CD8-positive, alpha-beta memory T cell (primary cell): Measurements from ENCODE around the gene RAB33B. TPM values are rescaled to one million over a fixed set of nuclear protein-coding genes. Genes with fewer than 3 reads are reported as not detected.

Experiments
- CTCF ChIA-PET: fragments of 350-600 bp; sonication (Branson Sonifier 250); formaldehyde crosslinking; loops from one replicate; lab custom pipeline; 2021; ENCODE audit warnings: antibody characterized with exemption; lab: Charles Lee
- POLR2A ChIA-PET: fragments of 350-600 bp; sonication (Branson Sonifier 250); formaldehyde crosslinking; loops from one replicate; lab custom pipeline; 2021; ENCODE audit warnings: antibody characterized with exemption; lab: Charles Lee
- DNase-seq, 5 donors: peaks; one replicate each; pipeline versions ENCODE4 v3.0.0 to v3.0.0-alpha.2; 2020 to 2022; ENCODE audit warnings: mixed read lengths in 1 of 5
- H3K27ac ChIP-seq: one replicate; pipeline ENCODE4 v1.7.0; 2013; ENCODE audit warnings: low read depth, mild to moderate bottlenecking, low read length, moderate library complexity
- H3K27me3 ChIP-seq: 2 replicates; pipeline ENCODE4 v1.7.0; 2013; ENCODE audit warnings: low read length, mild to moderate bottlenecking; ENCODE audit not compliant: insufficient read depth, poor library complexity, severe bottlenecking
- H3K36me3 ChIP-seq: 2 replicates; pipeline ENCODE4 v1.7.0; 2013; ENCODE audit warnings: mild to moderate bottlenecking, low read length, moderate library complexity; ENCODE audit not compliant: insufficient read depth
- H3K4me1 ChIP-seq: 2 replicates; pipeline ENCODE4 v1.7.0; 2013; ENCODE audit warnings: mild to moderate bottlenecking, low read length, moderate library complexity; ENCODE audit not compliant: insufficient read depth
- H3K4me3 ChIP-seq: 2 replicates; pipeline ENCODE4 v1.7.0; 2013; ENCODE audit warnings: mild to moderate bottlenecking, low read length
- H3K9me3 ChIP-seq: 2 replicates; pipeline ENCODE4 v1.7.0; 2013; ENCODE audit warnings: mild to moderate bottlenecking, low read length
- H3K27ac Mint-ChIP-seq, 8 donors: one replicate each; pipeline ENCODE4 v1.8.0; 2020 to 2021; ENCODE audit warnings: mixed read lengths in 8 of 8, mild to moderate bottlenecking in 6 of 8, inconsistent platforms in 3 of 8, moderate library complexity in 3 of 8
- H3K27me3 Mint-ChIP-seq, 2 donors: one replicate each; pipeline ENCODE4 v1.8.0; 2020 to 2021; ENCODE audit warnings: mixed read lengths in 2 of 2, mild to moderate bottlenecking in 1 of 2, moderate library complexity in 1 of 2
- H3K36me3 Mint-ChIP-seq, 3 donors: one replicate each; pipeline ENCODE4 v1.8.0; 2020 to 2021; ENCODE audit warnings: mixed read lengths in 3 of 3, inconsistent platforms in 1 of 3, mild to moderate bottlenecking in 1 of 3
- H3K4me1 Mint-ChIP-seq, 3 donors: one replicate each; pipeline ENCODE4 v1.8.0; 2020 to 2021; ENCODE audit warnings: mixed read lengths in 3 of 3, inconsistent platforms in 1 of 3, mild to moderate bottlenecking in 1 of 3
- H3K4me3 Mint-ChIP-seq, 7 donors: one replicate each; pipeline ENCODE4 v1.8.0; 2020 to 2021; ENCODE audit warnings: mixed read lengths in 7 of 7, mild to moderate bottlenecking in 6 of 7, moderate library complexity in 4 of 7, inconsistent platforms in 2 of 7
- H3K9me3 Mint-ChIP-seq, 5 donors: one replicate each; pipeline ENCODE4 v1.8.0; 2020 to 2022; ENCODE audit warnings: mixed read lengths in 5 of 5, mild to moderate bottlenecking in 3 of 5, moderate library complexity in 2 of 5, inconsistent platforms in 1 of 5
- polyA plus RNA-seq: library from polyadenylated mRNA; unstranded; fragments of 300-500 nt; fragmentation: Illumina TruSeq; gene quantifications from one replicate; pipeline ENCODE4 v1.2.3, GENCODE V29; 2021
- total RNA-seq, 2 experiments: library from RNA; stranded (reverse); gene quantifications; one replicate each; pipeline ENCODE4 v1.2.3, GENCODE V29; 2021

RAB33B gene
- total and polyA plus RNA-seq, 3 experiments from 2014 or later, result 5.6 to 8.4 (median 6.2) TPM

DNA sequence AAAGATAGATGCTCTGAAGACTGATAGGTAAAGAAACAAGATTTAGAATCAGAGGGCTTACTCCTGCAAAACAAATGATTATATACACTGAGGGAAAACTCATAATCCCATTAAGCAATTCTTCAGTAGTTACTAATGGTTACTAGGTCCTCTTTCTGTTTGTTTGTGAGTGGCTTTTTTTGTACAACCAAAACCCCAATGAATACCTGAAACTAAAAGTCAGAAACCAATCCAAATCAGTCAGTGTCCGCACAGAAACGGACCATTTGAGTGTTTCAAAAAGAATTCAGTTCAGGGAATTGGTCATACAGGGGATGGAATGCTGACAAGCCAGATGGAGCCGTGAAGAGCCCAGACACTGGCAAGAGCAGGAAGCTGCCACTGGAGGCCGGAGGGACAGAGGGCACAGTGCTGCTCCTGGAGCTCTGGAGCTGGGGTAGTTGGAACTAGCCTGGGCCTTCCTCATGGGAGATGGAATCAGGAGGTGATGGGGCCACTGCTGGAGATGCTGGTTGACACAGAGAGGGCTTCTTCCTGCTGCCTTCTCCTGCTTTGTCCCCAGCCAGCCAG, 70.2 kb downstream of the RAB33B start:
- no peaks in the 10 kb centered on the region for H3K27me3 ChIP-seq
- Mint-ChIP-seq H3K36me3 (peaks cover 3 to 55% (median 4%) of the 10 kb centered on the region in 3 donors), H3K27ac (peak overlapping the region in 4 of 8 donors; percentile 20 to 79 (median 56)), H3K4me3 (peak overlapping the region in 2 of 7 donors; percentile 13 to 17), H3K4me1 (peaks cover 34 to 52% (median 42%) of the 10 kb centered on the region in 3 donors), H3K27me3 (no peaks in the 10 kb centered on the region), H3K9me3 (no peaks in the 10 kb centered on the region)
- peaks cover 24% of the 10 kb centered on the region for H3K4me1 ChIP-seq
- CTCF ChIA-PET, result no interaction called here
- no peak overlapping the region for H3K4me3 ChIP-seq
- H3K27ac ChIP-seq, result no peak overlapping the region
- no peaks in the 10 kb centered on the region for H3K36me3 ChIP-seq
- POLR2A ChIA-PET, result no interaction called here
- DNase-seq, result no peak
- H3K9me3 ChIP-seq, result no peaks in the 10 kb centered on the region

DNA sequence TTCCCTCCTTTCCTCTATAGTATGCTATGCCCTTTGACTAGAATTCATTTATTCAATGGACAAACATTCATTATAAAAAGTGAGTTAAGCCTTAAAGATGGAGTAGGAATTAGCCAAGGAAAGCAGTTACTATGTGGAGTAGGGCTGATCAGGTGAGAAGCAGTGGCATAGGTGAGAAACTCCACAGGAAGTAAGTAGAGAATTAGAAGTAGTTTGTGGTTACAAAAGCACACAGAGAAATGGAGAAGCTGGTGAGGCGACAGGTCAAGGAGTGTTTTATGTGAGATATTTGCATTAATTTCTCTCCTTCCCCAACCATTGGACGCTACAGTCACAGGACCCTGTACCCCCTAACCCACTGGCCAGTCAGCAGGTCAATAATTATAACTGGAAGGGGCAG, 71.5 kb downstream of the RAB33B start:
- Mint-ChIP-seq H3K36me3 (peaks cover 1 to 43% (median 3%) of the 10 kb centered on the region in 3 donors), H3K27me3 (no peaks in the 10 kb centered on the region), H3K27ac (peak overlapping the region; percentile 20 to 94 (median 58)), H3K4me1 (peaks cover 36 to 57% (median 47%) of the 10 kb centered on the region in 3 donors), H3K4me3 (peak overlapping the region; percentile 8 to 79 (median 60)), H3K9me3 (no peaks in the 10 kb centered on the region)
- H3K4me1 ChIP-seq, result peaks cover 25% of the 10 kb centered on the region
- no peak overlapping the region for H3K27ac ChIP-seq
- CTCF ChIA-PET, result interaction anchor here (1.1 kb wide), 2 partner anchors 9 to 72 kb away, joined by 3 to 5 read pairs; no protein-coding TSS in a partner anchor
- no peak for DNase-seq
- H3K9me3 ChIP-seq, result no peaks in the 10 kb centered on the region
- no peaks in the 10 kb centered on the region for H3K27me3 ChIP-seq
- no peak overlapping the region for H3K4me3 ChIP-seq
- H3K36me3 ChIP-seq, result no peaks in the 10 kb centered on the region
- POLR2A ChIA-PET, result no interaction called here

Other genes starting within 250 kb of the RAB33B start
- not detected for gene MGARP, start 173.9 kb upstream of the RAB33B start, total RNA-seq
- gene MGARP, start 173.9 kb upstream of the RAB33B start, polyA plus RNA-seq, result 0.84 TPM
- gene NAA15, start 152.6 kb upstream of the RAB33B start, total RNA-seq, result 100 to 1,000 TPM; 116 to 122 TPM
- 47.0 TPM for gene NAA15, start 152.6 kb upstream of the RAB33B start, polyA plus RNA-seq
- 10 to 100 TPM; 49.6 to 50.2 TPM for gene NDUFC1, start 151.6 kb upstream of the RAB33B start, total RNA-seq
- 146 TPM for gene NDUFC1, start 151.6 kb upstream of the RAB33B start, polyA plus RNA-seq
- gene SETD7, start 102.1 kb downstream of the RAB33B start, total RNA-seq, result 10 to 100 TPM; 15.2 to 17.0 TPM
- gene SETD7, start 102.1 kb downstream of the RAB33B start, polyA plus RNA-seq, result 2.0 TPM
- 1 to 10 TPM; 2.6 to 4.6 TPM for gene MGST2, start 211.7 kb downstream of the RAB33B start, total RNA-seq
- gene MGST2, start 211.7 kb downstream of the RAB33B start, polyA plus RNA-seq, result 10.9 TPM